Neural progenitor cell (in vitro differentiated cells): ENCODE results near the gene GABBR1. TPM values are rescaled to one million over a fixed set of nuclear protein-coding genes. Genes with fewer than 3 reads are reported as not detected.
"Not testable (repeated sequence)": the region's sequence is repeated elsewhere in the genome, so short reads cannot be mapped to it uniquely, and the experiment has no call there.

ENCODE experiments used
- DNase-seq: peaks from one replicate; pipeline ENCODE4 v3.0.0-alpha.2; 2016; ENCODE audit warnings: low spot score
- H2AFZ ChIP-seq: fragments of 200-600 bp; sonication (generic); replicated peaks from 2 replicates; pipeline ENCODE4 v1.6.1; 2016; ENCODE audit warnings: antibody characterized with exemption
- H3F3A ChIP-seq: fragments of 200-600 bp; sonication (generic); 2 replicates; pipeline ENCODE4 v1.6.1; 2016; ENCODE audit warnings: antibody characterized with exemption, low read depth
- H3K27ac ChIP-seq: fragments of 200-600 bp; sonication (generic); 2 replicates; pipeline ENCODE4 v1.5.1; 2016; ENCODE audit warnings: mild to moderate bottlenecking
- H3K27me3 ChIP-seq: fragments of 200-600 bp; sonication (generic); 2 replicates; pipeline ENCODE4 v1.6.1; 2016; ENCODE audit warnings: mild to moderate bottlenecking, moderate library complexity
- H3K36me3 ChIP-seq: fragments of 200-600 bp; sonication (generic); 2 replicates; pipeline ENCODE4 v1.5.1; 2016
- H3K4me1 ChIP-seq: fragments of 200-600 bp; sonication (generic); 2 replicates; pipeline ENCODE4 v1.6.1; 2016; ENCODE audit warnings: mixed run types
- H3K4me2 ChIP-seq: fragments of 200-600 bp; sonication (generic); 2 replicates; pipeline ENCODE4 v1.6.1; 2016
- H3K4me3 ChIP-seq: fragments of 200-600 bp; sonication (generic); 2 replicates; pipeline ENCODE4 v1.5.1; 2016
- H3K79me2 ChIP-seq: fragments of 200-600 bp; sonication (generic); 2 replicates; pipeline ENCODE4 v1.6.1; 2016; ENCODE audit warnings: low read depth
- H3K9ac ChIP-seq: fragments of 200-600 bp; sonication (generic); 2 replicates; pipeline ENCODE4 v1.6.1; 2016
- H3K9me3 ChIP-seq: fragments of 200-600 bp; sonication (generic); 2 replicates; pipeline ENCODE4 v1.5.1; 2016; ENCODE audit warnings: low read depth
- H4K20me1 ChIP-seq: fragments of 200-600 bp; sonication (generic); 2 replicates; pipeline ENCODE4 v1.6.1; 2016; ENCODE audit warnings: low read depth
- H3K27ac Mint-ChIP-seq: 3 replicates; pipeline ENCODE4 v1.8.0; 2021; ENCODE audit warnings: mixed read lengths
- H3K27me3 Mint-ChIP-seq: 2 replicates; pipeline ENCODE4 v1.8.0; 2022; ENCODE audit warnings: low read depth, mild to moderate bottlenecking, inconsistent platforms, moderate library complexity, mixed read lengths; ENCODE audit not compliant: insufficient read depth
- H3K36me3 Mint-ChIP-seq: 3 replicates; pipeline ENCODE4 v1.8.0; 2021; ENCODE audit warnings: mixed read lengths
- H3K4me1 Mint-ChIP-seq: 3 replicates; pipeline ENCODE4 v1.8.0; 2021; ENCODE audit warnings: mixed read lengths
- H3K4me3 Mint-ChIP-seq: 3 replicates; pipeline ENCODE4 v1.8.0; 2021; ENCODE audit warnings: mild to moderate bottlenecking, moderate library complexity, mixed read lengths
- H3K9me3 Mint-ChIP-seq: 3 replicates; pipeline ENCODE4 v1.8.0; 2020; ENCODE audit warnings: mixed read lengths
- EZH2 ChIP-seq: fragments of 200-600 bp; sonication (generic); IDR thresholded peaks from 2 replicates; pipeline ENCODE4 v1.6.1; 2017; ENCODE audit warnings: antibody characterized with exemption, mild to moderate bottlenecking, moderate library complexity
- EZH2phosphoT487 ChIP-seq: fragments of 200-600 bp; sonication (generic); IDR thresholded peaks from 2 replicates; pipeline ENCODE4 v1.6.1; 2017; ENCODE audit warnings: antibody characterized with exemption
- total RNA-seq: library from RNA; depleted of rRNA; stranded (reverse); fragments of >200 nt; gene quantifications from 2 replicates; pipeline ENCODE4 v1.2.3, GENCODE V29; 2015; ENCODE audit warnings: low replicate concordance
- TF ChIP-seq, protein P1 (sequence below): fragments of 200-600 bp; sonication (generic); IDR thresholded peaks from 2 replicates; pipeline ENCODE4 v1.5.1; 2017; ENCODE audit warnings: antibody characterized with exemption, mild to moderate bottlenecking

GABBR1 gene
- total RNA-seq, 1 donor from 2014 or later: 25.4 TPM

DNA sequence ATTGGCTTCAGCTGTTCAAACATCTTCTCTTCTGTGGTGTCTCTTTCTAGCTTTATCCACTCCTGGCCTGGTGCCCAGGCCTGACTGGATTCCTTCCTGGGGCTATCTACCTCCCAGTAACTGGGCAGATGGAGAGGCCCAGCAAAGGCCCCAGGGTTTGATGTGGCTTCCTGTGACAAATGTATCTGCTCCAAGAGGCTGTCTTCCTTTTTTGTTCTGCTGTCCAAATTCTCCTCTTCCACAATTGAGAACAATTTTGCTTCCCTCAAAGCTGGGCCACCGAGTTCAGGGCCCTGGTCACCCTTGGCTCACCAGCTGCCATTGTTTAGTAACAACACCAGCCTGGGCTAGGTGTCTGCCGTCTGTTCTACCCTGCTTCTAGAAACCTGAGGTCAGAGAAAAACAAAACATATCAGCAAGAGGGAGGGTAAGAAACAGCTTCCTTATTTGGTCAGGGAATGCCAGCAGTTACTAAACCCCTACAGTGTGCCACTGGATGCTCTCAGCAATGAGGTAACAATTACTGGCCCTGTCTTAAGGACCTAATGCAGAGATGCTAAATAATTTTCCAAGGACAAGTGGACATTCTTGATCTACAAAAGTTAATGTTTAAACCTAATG lies 44.1 kb upstream of the GABBR1 start:
- no peak overlapping the region for H3K4me3 ChIP-seq
- no peaks in the 10 kb centered on the region for H3F3A ChIP-seq
- no peaks in the 10 kb centered on the region for H4K20me1 ChIP-seq
- H3K79me2 ChIP-seq: no peaks in the 10 kb centered on the region
- Mint-ChIP-seq H3K9me3 (peaks cover 3% of the 10 kb centered on the region), H3K36me3 (no peaks in the 10 kb centered on the region), H3K4me1 (peaks cover 2% of the 10 kb centered on the region), H3K4me3 (no peak overlapping the region), H3K27me3 (peaks cover 4% of the 10 kb centered on the region), H3K27ac (peak overlapping the region; percentile 89)
- no peak overlapping the region for H3K27ac ChIP-seq
- peaks cover 6% of the 10 kb centered on the region for H3K4me1 ChIP-seq
- no peak overlapping the region for H3K4me2 ChIP-seq
- TF ChIP-seq EZH2phosphoT487 (no peak), EZH2 (no peak)
- TF ChIP-seq, protein P1, sequence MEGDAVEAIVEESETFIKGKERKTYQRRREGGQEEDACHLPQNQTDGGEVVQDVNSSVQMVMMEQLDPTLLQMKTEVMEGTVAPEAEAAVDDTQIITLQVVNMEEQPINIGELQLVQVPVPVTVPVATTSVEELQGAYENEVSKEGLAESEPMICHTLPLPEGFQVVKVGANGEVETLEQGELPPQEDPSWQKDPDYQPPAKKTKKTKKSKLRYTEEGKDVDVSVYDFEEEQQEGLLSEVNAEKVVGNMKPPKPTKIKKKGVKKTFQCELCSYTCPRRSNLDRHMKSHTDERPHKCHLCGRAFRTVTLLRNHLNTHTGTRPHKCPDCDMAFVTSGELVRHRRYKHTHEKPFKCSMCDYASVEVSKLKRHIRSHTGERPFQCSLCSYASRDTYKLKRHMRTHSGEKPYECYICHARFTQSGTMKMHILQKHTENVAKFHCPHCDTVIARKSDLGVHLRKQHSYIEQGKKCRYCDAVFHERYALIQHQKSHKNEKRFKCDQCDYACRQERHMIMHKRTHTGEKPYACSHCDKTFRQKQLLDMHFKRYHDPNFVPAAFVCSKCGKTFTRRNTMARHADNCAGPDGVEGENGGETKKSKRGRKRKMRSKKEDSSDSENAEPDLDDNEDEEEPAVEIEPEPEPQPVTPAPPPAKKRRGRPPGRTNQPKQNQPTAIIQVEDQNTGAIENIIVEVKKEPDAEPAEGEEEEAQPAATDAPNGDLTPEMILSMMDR: no peak
- H3K9me3 ChIP-seq: no peaks in the 10 kb centered on the region
- DNase-seq: no peak
- no peaks in the 10 kb centered on the region for H3K27me3 ChIP-seq
- peak overlapping the region; percentile 72 for H2AFZ ChIP-seq
- H3K9ac ChIP-seq: no peak overlapping the region
- H3K36me3 ChIP-seq: no peaks in the 10 kb centered on the region

DNA sequence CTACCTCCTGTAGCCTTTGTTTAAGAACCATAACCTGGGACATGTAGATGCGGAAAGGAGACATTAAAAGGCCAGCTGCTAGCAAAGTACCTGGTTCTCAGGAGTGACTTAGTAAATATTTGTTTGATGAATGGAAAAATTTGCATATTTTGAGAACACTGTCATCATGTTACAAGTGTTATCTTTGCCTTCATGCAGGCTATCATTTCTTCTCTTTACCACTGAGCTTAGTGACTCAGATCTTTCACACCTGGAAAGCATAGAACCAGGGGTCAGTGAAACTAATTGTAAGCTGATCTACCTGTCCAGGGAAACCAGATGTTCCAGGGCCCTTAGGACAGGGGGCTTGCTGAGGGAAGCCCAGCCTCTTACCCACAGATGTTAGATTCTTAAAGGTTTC lies 42.6 kb upstream of the GABBR1 start:
- H3K4me1 ChIP-seq: peaks cover 6% of the 10 kb centered on the region
- H3K4me2 ChIP-seq: no peak overlapping the region
- H3K4me3 ChIP-seq: no peak overlapping the region
- no peaks in the 10 kb centered on the region for H3F3A ChIP-seq
- Mint-ChIP-seq H3K4me3 (no peak overlapping the region), H3K27ac (no peak overlapping the region), H3K27me3 (peaks cover 6% of the 10 kb centered on the region), H3K4me1 (peaks cover 2% of the 10 kb centered on the region), H3K9me3 (no peaks in the 10 kb centered on the region), H3K36me3 (no peaks in the 10 kb centered on the region)
- H2AFZ ChIP-seq: no peak overlapping the region
- no peaks in the 10 kb centered on the region for H3K27me3 ChIP-seq
- H3K36me3 ChIP-seq: no peaks in the 10 kb centered on the region
- H3K9me3 ChIP-seq: no peaks in the 10 kb centered on the region
- TF ChIP-seq, protein P1: no peak
- TF ChIP-seq EZH2 (no peak), EZH2phosphoT487 (no peak)
- H3K9ac ChIP-seq: no peak overlapping the region
- no peaks in the 10 kb centered on the region for H3K79me2 ChIP-seq
- DNase-seq: no peak
- no peak overlapping the region for H3K27ac ChIP-seq
- no peaks in the 10 kb centered on the region for H4K20me1 ChIP-seq

DNA sequence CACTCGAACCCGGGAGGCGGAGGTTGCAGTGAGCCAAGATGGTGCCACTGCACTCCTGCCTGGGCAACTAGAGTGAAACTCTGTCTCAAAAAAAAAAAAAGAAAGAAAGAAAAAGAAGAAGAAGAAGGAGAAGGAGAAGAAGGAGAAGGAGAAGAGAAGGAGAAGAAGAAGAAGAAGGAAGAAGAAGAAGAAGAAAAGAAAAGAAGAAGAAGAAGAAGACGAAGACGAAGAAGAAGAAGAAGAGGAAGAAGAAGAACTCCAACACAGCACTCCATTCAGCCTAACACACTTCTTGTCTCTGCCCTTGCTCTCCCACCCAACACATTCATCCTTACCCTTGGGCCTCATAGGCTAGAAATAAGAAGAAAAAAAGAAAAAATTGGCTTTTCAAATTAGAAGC lies 41.0 kb upstream of the GABBR1 start:
- H3K36me3 ChIP-seq: no peaks in the 10 kb centered on the region
- H3K36me3 Mint-ChIP-seq: no peaks in the 10 kb centered on the region
- H3K27ac ChIP-seq: no peak overlapping the region
- H3K9me3 ChIP-seq: no peaks in the 10 kb centered on the region
- H3K4me3 ChIP-seq: no peak overlapping the region
- H3K4me1 Mint-ChIP-seq: peaks cover 2% of the 10 kb centered on the region
- no peak overlapping the region for H3K9ac ChIP-seq
- H3K27me3 ChIP-seq: no peaks in the 10 kb centered on the region
- no peaks in the 10 kb centered on the region for H4K20me1 ChIP-seq
- H3K9me3 Mint-ChIP-seq: no peaks in the 10 kb centered on the region
- no peak for TF ChIP-seq EZH2
- H3K4me3 Mint-ChIP-seq: no peak overlapping the region
- H3F3A ChIP-seq: no peaks in the 10 kb centered on the region
- no peaks in the 10 kb centered on the region for H3K79me2 ChIP-seq
- H3K4me2 ChIP-seq: no peak overlapping the region
- peaks cover 6% of the 10 kb centered on the region for H3K4me1 ChIP-seq
- H3K27me3 Mint-ChIP-seq: peaks cover 10% of the 10 kb centered on the region
- DNase-seq: no peak
- no peak overlapping the region for H3K27ac Mint-ChIP-seq
- H2AFZ ChIP-seq: no peak overlapping the region

DNA sequence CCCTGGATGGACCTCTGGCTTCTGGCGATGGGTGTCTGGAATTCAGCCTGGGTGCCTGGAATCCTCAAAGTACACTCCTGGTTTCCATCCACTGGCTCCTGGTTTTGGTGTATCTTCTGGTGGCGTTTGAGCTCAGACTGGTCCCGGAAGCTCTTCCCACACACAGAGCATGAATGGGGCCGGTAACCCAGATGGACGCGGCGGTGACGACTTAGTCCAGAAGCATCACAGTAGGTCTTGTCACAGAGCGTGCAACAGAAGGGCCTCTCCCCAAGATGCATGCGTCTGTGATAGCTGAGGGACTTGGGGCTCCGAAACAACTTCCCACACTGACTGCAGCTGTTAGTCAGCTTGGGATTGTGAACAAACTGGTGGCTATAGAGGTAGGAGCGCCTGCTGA lies 40.2 kb upstream of the GABBR1 start:
- no peak overlapping the region for H3K9ac ChIP-seq
- H3K9me3 ChIP-seq: no peaks in the 10 kb centered on the region
- H3K4me2 ChIP-seq: no peak overlapping the region
- no peak for TF ChIP-seq EZH2
- TF ChIP-seq, protein P1: no peak
- TF ChIP-seq EZH2phosphoT487: no peak
- Mint-ChIP-seq H3K27me3 (peaks cover 10% of the 10 kb centered on the region), H3K36me3 (no peaks in the 10 kb centered on the region), H3K9me3 (no peaks in the 10 kb centered on the region), H3K4me1 (peaks cover 2% of the 10 kb centered on the region), H3K4me3 (no peak overlapping the region), H3K27ac (no peak overlapping the region)
- H4K20me1 ChIP-seq: no peaks in the 10 kb centered on the region
- no peak overlapping the region for H2AFZ ChIP-seq
- peaks cover 4% of the 10 kb centered on the region for H3F3A ChIP-seq
- no peaks in the 10 kb centered on the region for H3K27me3 ChIP-seq
- no peak overlapping the region for H3K27ac ChIP-seq
- no peak overlapping the region for H3K4me3 ChIP-seq
- no peak for DNase-seq
- H3K4me1 ChIP-seq: peaks cover 9% of the 10 kb centered on the region
- no peaks in the 10 kb centered on the region for H3K79me2 ChIP-seq
- H3K36me3 ChIP-seq: no peaks in the 10 kb centered on the region

DNA sequence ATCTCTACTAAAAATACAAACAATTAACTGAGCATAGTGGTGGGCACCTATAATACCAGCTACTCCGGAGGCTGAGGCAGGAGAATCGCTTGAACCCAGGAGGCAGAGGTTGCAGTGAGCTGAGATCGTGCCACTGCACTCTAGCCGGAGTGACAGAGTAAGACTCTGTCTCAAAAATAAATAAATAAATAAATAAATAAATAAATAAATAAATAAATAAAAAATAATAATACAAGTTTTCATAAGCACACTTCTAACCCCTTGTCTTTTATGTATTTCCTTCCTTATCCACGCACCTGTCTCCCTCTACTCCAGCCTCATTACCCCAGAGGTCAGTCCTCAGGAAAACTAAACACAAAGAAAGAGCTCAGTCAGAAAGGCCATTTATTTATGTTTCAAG lies 39.1 kb upstream of the GABBR1 start:
- H3K27me3 ChIP-seq, H3K36me3 ChIP-seq, H3K27ac Mint-ChIP-seq, H3K36me3 Mint-ChIP-seq, H3K27me3 Mint-ChIP-seq, H2AFZ ChIP-seq, H3K9ac ChIP-seq, H3K4me1 Mint-ChIP-seq, H3K9me3 ChIP-seq, H3K4me3 ChIP-seq, H3K27ac ChIP-seq, H3K79me2 ChIP-seq, H4K20me1 ChIP-seq, DNase-seq, H3K4me2 ChIP-seq, H3K4me3 Mint-ChIP-seq, H3K9me3 Mint-ChIP-seq: not testable (repeated sequence)
- peaks cover 16% of the 10 kb centered on the region for H3K4me1 ChIP-seq
- peaks cover 14% of the 10 kb centered on the region for H3F3A ChIP-seq
